ENCODE data around the gene NR6A1.

Gene NR6A1

GRCh38 chr9:124562328-124562727, 208.8 kb downstream of the NR6A1 start:
- DNase-seq, result no peak

- DNase-seq, result peak; percentile 79
Observed at GRCh38 chr9:124559871-124560270, 211.2 kb downstream of the NR6A1 start.

GRCh38 chr9:124558777-124559470, 212.2 kb downstream of the NR6A1 start:
- no peak for DNase-seq

DNA sequence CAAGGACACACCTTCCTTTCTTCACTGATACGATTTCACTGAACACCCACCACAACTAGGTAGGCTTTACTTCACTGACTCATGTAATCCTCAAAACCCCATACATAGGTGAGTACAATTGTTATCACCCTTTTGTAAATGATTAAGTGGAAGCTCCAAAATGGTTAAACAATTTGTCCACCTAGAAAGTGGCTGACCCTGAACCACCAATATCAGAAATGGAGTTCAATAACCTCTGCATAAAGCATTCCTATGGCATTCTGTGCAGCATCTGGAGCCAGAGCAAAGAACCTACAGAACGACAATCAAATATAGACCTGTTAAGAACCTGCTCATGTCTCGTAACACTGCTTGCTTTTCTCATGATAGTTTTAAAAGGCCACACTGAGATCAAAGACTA, 213.2 kb downstream of the NR6A1 start:
- DNase-seq, result no peak

GRCh38 chr9:124555043-124555442, 216.1 kb downstream of the NR6A1 start:
- no peak for DNase-seq

DNA sequence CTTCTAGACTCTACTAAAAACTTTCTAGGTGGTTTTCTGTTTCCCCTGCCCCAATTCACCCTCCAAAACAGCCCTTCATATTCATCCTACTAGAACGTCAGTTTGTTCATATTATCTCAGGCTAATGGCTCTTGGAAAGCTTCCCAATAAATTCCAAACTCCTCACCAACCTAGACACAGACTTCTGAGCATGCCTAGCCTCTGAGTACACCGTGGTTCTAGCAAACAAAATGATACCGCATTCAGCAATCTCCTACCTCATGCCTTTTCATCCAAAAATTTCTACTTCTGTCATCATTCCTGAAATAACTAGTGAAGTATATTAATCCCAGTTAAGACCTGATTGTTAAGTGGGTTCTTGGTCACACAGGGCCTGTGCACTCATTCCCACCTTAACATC, 217.4 kb downstream of the NR6A1 start:
- DNase-seq, result peak; percentile 91

DNA sequence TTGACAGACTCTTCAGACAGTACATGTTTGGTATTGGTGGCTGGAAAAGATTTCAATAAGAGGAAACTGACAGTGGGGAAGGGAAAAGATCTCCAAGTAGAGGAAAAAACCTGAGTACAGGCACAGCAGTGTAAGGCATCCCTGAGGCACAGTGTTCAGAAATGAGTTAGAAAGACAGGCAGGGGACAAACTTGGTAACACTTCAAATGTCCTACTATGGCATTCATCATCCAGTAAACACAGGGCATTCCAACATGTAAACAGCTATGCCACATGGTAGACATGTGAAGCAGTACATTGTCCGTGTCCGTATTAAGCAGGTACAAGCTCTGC, 218.9 kb downstream of the NR6A1 start:
- DNase-seq, result no peak

DNA sequence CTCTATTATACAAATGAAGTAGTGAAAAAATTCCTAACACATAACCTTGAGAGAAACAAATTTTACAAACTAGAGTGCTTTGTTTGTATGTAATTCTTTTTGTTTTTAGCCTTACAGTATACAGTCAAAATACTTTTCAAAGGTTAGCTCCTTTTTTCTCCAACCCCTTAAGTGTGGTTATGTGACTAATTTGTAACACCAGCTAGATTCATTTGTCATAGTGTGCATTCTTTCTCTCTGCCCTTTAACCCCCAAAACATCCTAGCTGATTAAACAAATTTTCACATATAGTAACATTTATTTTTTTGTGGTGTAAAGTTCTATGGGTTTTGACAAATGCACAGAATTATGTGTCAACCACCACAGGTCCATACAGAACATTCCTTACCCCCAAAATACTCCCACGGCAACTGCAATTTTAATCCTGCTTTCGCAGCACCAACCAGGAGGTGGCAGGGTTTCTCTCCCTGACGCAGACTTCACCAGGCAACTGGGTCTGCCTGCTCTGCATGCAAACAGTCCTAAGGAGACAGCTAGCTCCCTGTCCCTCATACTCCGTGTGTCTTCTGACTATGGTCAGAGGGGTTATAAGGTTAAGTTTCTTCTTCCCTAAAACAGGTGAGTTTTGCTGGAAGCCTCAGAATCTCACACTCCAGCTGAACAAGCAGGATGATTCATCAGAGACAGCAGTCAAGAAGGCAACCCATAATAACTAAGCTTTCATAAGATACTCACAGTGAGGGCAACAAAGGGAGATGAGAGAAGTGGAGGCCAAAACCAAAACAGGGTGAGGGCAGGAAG, 219.4 kb downstream of the NR6A1 start:
- peak; percentile 80 for DNase-seq

- DNase-seq, result no peak
Observed at GRCh38 chr9:124550072-124550471, 221.0 kb downstream of the NR6A1 start.

- DNase-seq, result no peak
Observed at GRCh38 chr9:124549016-124549415, 222.1 kb downstream of the NR6A1 start.

DNA sequence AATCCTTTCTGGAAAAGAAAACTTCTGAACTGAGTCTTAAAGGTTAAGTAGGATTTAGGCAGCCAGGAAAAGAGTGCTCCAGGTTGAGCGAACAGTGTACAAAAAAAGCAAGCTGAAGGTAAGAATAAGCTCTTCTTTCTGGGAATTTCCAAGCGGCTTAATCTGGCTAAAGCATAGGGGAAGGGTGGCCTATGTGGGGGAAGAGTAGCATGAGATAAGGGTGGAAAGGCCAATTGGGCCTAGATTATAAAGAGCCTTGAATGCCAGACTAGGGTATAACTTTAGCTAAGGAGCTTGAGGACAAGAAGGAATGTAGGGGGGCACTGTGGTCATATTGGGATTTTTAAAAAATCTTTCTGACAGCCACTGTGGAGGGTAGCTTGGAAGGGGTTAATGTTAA, 226.6 kb downstream of the NR6A1 start:
- no peak for DNase-seq

- DNase-seq, result no peak
Observed at GRCh38 chr9:124541824-124542223, 229.3 kb downstream of the NR6A1 start.

GRCh38 chr9:124537926-124538325, 233.2 kb downstream of the NR6A1 start:
- no peak for DNase-seq

- DNase-seq, result no peak
Observed at GRCh38 chr9:124535846-124536245, 235.3 kb downstream of the NR6A1 start.

- DNase-seq, result no peak
Observed at GRCh38 chr9:124532897-124533296, 238.2 kb downstream of the NR6A1 start.

DNA sequence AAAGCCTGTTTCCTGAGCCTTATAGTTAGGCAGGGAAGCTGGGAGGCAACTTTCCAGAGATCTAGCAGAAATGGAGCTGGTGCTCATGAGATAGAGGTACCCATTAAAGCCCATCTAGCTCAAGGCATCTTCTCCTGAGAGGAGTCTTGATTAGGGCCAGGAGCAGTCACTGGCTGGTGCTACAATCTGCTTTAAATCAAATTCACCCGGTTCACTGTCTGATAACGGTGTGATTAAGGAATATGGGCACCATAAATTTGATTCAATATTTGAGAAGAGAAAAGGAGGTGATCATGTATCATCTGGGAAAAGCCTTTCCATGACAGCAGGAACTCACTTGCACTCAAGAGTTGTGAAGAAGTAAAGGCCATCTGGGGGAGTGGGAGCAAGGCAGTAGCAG, 240.0 kb downstream of the NR6A1 start:
- no peak for DNase-seq

DNA sequence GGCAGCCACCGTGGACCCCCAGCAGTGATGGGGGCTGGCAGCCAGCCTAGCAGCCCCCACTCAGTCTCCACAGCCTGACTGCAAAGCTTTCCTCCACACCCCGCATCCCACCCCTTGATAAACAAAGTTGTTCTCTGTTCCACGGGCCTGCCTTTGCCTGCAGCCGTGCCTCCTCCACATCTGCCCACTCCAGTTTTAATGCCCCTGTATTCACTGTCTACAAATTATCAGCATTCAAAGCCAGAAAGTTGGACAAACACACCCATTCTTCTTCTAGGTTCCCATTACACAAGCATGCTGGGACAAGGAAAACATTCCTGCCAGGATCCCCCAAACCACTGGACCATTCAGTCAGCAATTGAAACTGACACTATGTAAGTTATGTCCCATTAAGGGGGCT, 240.9 kb downstream of the NR6A1 start:
- DNase-seq, result no peak

DNA sequence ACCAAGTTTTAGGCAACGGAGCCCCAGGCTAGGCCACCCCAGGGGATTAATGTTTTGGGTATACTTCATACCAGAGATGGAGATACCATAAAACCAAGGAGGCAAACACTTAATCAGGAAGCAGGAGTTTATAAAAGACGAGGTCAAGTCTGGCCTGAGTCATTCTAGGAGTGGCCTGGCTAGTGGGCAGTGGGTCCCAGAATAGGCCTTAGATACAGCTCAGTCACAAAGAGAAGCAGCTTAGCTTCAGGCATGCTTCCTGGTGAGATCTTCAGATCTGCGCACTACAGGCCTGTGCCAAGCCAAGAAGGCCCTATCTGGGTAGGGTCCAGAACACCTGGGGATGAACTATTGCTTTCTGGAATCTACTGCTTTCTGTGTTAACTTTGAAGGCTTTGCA, 243.3 kb downstream of the NR6A1 start:
- peak; percentile 60 for DNase-seq

- DNase-seq, result no peak
Observed at GRCh38 chr9:124526174-124526573, 244.9 kb downstream of the NR6A1 start.

DNA sequence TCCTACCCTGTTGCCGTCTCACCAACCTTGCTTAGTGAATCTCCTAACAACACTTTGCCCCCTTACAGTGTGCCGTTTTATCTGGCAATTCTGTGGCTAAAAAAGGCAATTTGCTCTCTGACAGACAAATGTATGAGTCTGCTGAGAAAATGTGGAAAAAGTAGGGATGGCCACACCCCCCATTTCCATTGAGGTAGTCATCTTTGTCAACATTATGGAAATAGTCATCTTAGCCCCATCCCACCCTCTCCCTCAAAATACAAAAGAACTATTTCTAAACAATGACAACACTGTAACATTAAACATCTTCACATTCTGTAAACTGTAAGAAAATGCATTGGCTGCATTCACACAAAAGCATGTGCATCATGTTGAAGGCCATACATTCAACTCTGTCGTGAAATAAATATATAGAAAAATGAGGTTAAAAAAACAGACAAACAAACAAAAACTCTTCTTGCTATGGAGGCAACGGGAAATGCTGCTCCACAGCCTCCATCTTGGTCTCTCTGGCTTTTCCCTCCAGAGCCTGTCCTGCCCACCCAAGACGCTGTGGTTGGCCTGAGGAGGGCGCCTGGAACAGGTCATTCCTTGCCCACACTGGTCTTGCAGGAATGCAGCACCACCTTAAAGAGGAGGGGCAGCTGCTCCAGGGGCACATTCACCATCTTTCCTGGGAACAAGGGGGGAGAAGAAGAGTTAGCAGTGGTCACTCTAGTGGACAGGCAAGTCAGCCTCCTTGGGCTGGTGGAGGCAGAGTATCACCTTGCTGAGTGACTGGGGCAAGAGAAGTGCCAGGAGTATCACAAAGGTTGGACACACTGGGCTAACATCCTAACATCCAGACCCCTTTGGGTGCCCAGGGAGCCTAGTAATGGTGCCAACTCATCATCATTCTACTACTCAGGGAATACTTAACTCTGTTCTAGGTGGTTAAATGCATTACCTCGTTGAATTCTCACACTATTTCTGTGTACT, 248.7 kb downstream of the NR6A1 start:
- DNase-seq, result no peak

- no peak for DNase-seq
Observed at GRCh38 chr9:124521142-124521541, 250.0 kb downstream of the NR6A1 start.

- no peak for DNase-seq
Observed at GRCh38 chr9:124520206-124520596, 250.9 kb downstream of the NR6A1 start.

GRCh38 chr9:124518116-124518515, 253.0 kb downstream of the NR6A1 start:
- no peak for DNase-seq

GRCh38 chr9:124517600-124517999, 253.5 kb downstream of the NR6A1 start:
- no peak for DNase-seq
